ENCODE results near the gene FAU. TPM values are rescaled to one million over a fixed set of nuclear protein-coding genes. Genes with fewer than 3 reads are reported as not detected.

FAU gene
- total and polyA plus RNA-seq, 2 of the 13 experiments (the other 11 are each of a cell fraction or from before 2014, with no cell fraction given), result 374 to 869 TPM

- TF ChIP-seq ZNF720 (CRISPR knock-in tag; IDR thresholded peaks at IDR 0.05) (no peak), NFYB (CRISPR knock-in tag; IDR thresholded peaks at IDR 0.05) (no peak), ZNF687 (CRISPR knock-in tag; IDR thresholded peaks at IDR 0.05) (peak; percentile 85), NR2C2 (CRISPR knock-in tag; IDR thresholded peaks at IDR 0.05; ENCODE audit: borderline replicate concordance) (peak; percentile 97), NR0B2 (CRISPR knock-in tag; IDR thresholded peaks at IDR 0.05) (peak; percentile 75; the same call in 1 of the 2 replicates), ZBTB10 (CRISPR knock-in tag; IDR thresholded peaks at IDR 0.05; ENCODE audit: borderline replicate concordance) (no peak), RFX5 (IDR thresholded peaks at IDR 0.05; ENCODE audit: low read depth, low read length) (peak; percentile 35; the same call in 1 of the 2 replicates), ZBTB37 (CRISPR knock-in tag; IDR thresholded peaks at IDR 0.05) (no peak), HMG20B (CRISPR knock-in tag; conservative IDR thresholded peaks at IDR 0.05) (no peak), MLX (CRISPR knock-in tag; IDR thresholded peaks at IDR 0.05) (0 out of 2 replicates have a peak, but pooled peaks have one; percentile 6), HES4 (CRISPR knock-in tag; IDR thresholded peaks at IDR 0.05; ENCODE audit: borderline replicate concordance) (peak; percentile 12; the same call in 1 of the 2 replicates), JDP2 (CRISPR knock-in tag; IDR thresholded peaks at IDR 0.05; ENCODE audit: borderline replicate concordance) (no peak; the same call in 1 of the 2 replicates), ZNF644 (CRISPR knock-in tag; IDR thresholded peaks at IDR 0.05; ENCODE audit: low read depth) (no peak), NFE2 (CRISPR knock-in tag; IDR thresholded peaks at IDR 0.05) (no peak), ZMYM3 (CRISPR knock-in tag; IDR thresholded peaks at IDR 0.05) (0 out of 2 replicates have a peak, but pooled peaks have one; percentile 16), HOXA7 (CRISPR knock-in tag; IDR thresholded peaks at IDR 0.05) (no peak)
These were observed 12.5 kb upstream of the FAU start, which contains the start of gene SYVN1 (continued) for GRCh38 chr11:65134240-65134951.

All from HepG2 (cell line).